Measurements from ENCODE around the gene CDKAL1.

CDKAL1 gene

GRCh38 chr6:21271428-21272155, 737.3 kb downstream of the CDKAL1 start:
- FAIRE-seq (no peak), DNase-seq (ENCODE audit: low spot score) (no peak)

- FAIRE-seq: no peak
- DNase-seq (ENCODE audit: low spot score): no peak
Observed at GRCh38 chr6:21273451-21273850, 739.2 kb downstream of the CDKAL1 start.

- FAIRE-seq (no peak), DNase-seq (ENCODE audit: low spot score) (no peak)
Observed at GRCh38 chr6:21274851-21275250, 740.6 kb downstream of the CDKAL1 start.

GRCh38 chr6:21277601-21278374, 743.5 kb downstream of the CDKAL1 start:
- DNase-seq (ENCODE audit: low spot score) (no peak), FAIRE-seq (no peak)

- no peak for FAIRE-seq
- DNase-seq (ENCODE audit: low spot score): no peak
Observed at GRCh38 chr6:21278375-21278745, 744.1 kb downstream of the CDKAL1 start.

- DNase-seq (ENCODE audit: low spot score) (no peak), FAIRE-seq (no peak)
Observed at GRCh38 chr6:21279619-21280018, 745.4 kb downstream of the CDKAL1 start.

GRCh38 chr6:21281366-21281765, 747.1 kb downstream of the CDKAL1 start:
- FAIRE-seq (no peak), DNase-seq (ENCODE audit: low spot score) (no peak)

Measured in RCC 7860 (cell line).